IMR-90 (cell line): ENCODE results near the gene CDKN2D.
A peak's percentile ranks its signal among the peaks of the same experiment; 100 is the strongest.

Experiments used
- CHD1 ChIP-seq: IDR thresholded peaks from 2 replicates; pipeline ENCODE4 v1.6.1; 2012; ENCODE audit warnings: low read depth, low read length, improper control_type of control experiment
- CTCF ChIP-seq: conservative IDR thresholded peaks from 2 replicates; pipeline ENCODE4 v1.5.1; 2012; ENCODE audit warnings: mild to moderate bottlenecking, low read depth, low read length, improper control_type of control experiment
- FOS ChIP-seq: fragments of 150-350 bp; IDR thresholded peaks from 2 replicates; pipeline ENCODE4 v1.6.1; 2016; ENCODE audit warnings: low read depth, low read length
- MAZ ChIP-seq: IDR thresholded peaks from 2 replicates; pipeline ENCODE4 v1.6.1; 2012; ENCODE audit warnings: low read depth, mild to moderate bottlenecking, low read length, improper control_type of control experiment, moderate library complexity, borderline replicate concordance
- POLR2A ChIP-seq: IDR thresholded peaks from 2 replicates; pipeline ENCODE4 v1.6.1; 2012; ENCODE audit warnings: mild to moderate bottlenecking, low read depth, low read length
- RAD21 ChIP-seq: IDR thresholded peaks from 2 replicates; pipeline ENCODE4 v1.6.1; 2012; ENCODE audit warnings: low read length, improper control_type of control experiment
- SMC3 ChIP-seq: fragments of 150-350 bp; IDR thresholded peaks from 2 replicates; pipeline ENCODE4 v1.6.1; 2016; ENCODE audit warnings: low read depth, mild to moderate bottlenecking, antibody characterized with exemption, low read length, moderate library complexity
- TF ChIP-seq, protein P1 (sequence below): fragments of 150-350 bp; IDR thresholded peaks from 2 replicates; pipeline ENCODE4 v1.6.1; 2016; ENCODE audit warnings: low read depth, mild to moderate bottlenecking, low read length, moderate library complexity, borderline replicate concordance
- TF ChIP-seq, protein P2 (sequence below): fragments of 150-350 bp; IDR thresholded peaks from 2 replicates; pipeline ENCODE4 v1.6.1; 2017; ENCODE audit warnings: mild to moderate bottlenecking, antibody characterized with exemption, low read length, low read depth

DNA sequence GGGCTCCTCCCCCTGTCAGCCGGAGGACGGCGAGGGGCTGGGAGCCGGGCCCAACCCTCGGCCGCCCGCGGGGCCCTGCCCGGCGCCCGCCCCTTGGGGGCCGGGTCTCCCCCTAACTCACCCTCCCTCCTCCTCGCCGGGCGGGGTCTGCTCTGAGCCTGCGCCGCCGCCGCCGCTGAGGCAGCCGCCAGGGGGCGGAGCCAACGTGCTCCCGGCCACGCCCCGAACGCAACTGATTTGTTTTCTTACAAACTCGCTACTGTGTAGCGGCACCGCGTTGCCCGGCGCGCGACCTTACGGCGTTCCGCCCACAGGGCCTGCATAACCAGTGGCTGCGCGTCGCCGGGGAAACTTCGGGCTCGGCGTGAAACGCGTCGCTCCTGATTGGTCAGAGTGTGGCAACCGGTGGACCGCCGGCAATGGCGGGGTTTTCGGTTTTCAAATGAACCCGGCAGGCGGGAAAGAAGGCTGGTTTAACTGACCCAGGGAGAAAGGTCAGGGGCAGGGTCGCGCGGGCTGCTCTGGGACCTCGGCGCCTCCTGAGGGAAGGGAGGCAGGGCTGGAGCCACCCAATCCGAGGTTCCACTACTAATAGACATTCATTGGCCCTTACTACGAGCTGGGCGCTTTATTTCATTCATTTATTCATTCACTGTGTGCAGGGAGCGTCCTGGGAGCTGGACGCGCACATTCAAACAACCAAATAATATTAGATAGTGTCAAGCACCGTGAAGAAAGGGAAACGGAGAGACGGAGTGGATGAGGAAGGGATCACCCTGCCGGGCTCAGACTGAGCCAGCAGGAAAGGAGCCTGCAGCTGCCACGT, at the start of gene CDKN2D:
- TF ChIP-seq CTCF (no peak), FOS (peak; percentile 22; the same call in 1 of the 2 replicates), CHD1 (no peak), POLR2A (peak; percentile 21; the same call in 1 of the 2 replicates), RAD21 (no peak), SMC3 (no peak), MAZ (peak; percentile 98)
- TF ChIP-seq, protein P1, sequence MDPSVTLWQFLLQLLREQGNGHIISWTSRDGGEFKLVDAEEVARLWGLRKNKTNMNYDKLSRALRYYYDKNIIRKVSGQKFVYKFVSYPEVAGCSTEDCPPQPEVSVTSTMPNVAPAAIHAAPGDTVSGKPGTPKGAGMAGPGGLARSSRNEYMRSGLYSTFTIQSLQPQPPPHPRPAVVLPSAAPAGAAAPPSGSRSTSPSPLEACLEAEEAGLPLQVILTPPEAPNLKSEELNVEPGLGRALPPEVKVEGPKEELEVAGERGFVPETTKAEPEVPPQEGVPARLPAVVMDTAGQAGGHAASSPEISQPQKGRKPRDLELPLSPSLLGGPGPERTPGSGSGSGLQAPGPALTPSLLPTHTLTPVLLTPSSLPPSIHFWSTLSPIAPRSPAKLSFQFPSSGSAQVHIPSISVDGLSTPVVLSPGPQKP: no peak
- TF ChIP-seq, protein P2, sequence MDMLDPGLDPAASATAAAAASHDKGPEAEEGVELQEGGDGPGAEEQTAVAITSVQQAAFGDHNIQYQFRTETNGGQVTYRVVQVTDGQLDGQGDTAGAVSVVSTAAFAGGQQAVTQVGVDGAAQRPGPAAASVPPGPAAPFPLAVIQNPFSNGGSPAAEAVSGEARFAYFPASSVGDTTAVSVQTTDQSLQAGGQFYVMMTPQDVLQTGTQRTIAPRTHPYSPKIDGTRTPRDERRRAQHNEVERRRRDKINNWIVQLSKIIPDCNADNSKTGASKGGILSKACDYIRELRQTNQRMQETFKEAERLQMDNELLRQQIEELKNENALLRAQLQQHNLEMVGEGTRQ: peak; percentile 15; the same call in 1 of the 2 replicates
